GM12873 (cell line): ENCODE results near the gene MCAM.

ENCODE experiments used
- TF ChIP-seq, protein P1 (sequence below): IDR thresholded peaks from 2 replicates; pipeline ENCODE4 v1.5.1; 2012; ENCODE audit warnings: low read depth, mild to moderate bottlenecking, moderate library complexity, low read length, control low read depth; ENCODE audit not compliant: insufficient read depth; ENCODE audit errors: missing control alignments

MCAM gene

DNA sequence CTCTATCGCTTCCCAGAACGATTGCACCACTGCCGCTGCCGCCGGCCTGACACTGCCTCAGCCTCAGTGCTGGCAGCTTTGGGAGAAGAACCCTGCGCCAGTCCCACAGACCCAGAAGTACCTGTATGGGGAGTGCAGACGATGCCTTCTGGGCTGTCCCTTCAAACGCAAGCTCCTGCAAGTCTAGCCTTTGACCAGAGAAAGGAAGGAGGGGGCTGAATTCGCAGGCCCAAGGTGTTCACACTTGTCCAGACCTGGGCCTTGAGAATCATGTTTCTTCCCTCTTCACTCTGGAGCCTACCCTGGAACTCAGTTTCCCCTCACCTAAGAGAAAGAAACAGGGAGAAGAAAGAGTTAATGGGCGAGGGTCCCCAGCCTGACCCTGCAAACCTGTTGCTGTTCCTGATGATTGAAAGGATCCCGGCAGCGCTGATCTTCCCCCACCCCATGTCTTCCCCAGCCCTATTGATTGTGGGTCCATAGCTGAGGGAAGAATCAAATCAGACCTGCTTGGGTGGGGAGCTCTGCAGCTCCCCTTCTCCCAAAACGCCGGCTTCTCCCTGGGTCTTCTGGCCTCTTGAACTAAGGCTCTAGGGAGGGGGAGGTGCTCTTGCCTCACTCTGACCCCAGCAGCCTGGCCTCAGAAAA, 786 bp upstream of the MCAM start:
- TF ChIP-seq, protein P1, sequence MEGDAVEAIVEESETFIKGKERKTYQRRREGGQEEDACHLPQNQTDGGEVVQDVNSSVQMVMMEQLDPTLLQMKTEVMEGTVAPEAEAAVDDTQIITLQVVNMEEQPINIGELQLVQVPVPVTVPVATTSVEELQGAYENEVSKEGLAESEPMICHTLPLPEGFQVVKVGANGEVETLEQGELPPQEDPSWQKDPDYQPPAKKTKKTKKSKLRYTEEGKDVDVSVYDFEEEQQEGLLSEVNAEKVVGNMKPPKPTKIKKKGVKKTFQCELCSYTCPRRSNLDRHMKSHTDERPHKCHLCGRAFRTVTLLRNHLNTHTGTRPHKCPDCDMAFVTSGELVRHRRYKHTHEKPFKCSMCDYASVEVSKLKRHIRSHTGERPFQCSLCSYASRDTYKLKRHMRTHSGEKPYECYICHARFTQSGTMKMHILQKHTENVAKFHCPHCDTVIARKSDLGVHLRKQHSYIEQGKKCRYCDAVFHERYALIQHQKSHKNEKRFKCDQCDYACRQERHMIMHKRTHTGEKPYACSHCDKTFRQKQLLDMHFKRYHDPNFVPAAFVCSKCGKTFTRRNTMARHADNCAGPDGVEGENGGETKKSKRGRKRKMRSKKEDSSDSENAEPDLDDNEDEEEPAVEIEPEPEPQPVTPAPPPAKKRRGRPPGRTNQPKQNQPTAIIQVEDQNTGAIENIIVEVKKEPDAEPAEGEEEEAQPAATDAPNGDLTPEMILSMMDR: no peak

DNA sequence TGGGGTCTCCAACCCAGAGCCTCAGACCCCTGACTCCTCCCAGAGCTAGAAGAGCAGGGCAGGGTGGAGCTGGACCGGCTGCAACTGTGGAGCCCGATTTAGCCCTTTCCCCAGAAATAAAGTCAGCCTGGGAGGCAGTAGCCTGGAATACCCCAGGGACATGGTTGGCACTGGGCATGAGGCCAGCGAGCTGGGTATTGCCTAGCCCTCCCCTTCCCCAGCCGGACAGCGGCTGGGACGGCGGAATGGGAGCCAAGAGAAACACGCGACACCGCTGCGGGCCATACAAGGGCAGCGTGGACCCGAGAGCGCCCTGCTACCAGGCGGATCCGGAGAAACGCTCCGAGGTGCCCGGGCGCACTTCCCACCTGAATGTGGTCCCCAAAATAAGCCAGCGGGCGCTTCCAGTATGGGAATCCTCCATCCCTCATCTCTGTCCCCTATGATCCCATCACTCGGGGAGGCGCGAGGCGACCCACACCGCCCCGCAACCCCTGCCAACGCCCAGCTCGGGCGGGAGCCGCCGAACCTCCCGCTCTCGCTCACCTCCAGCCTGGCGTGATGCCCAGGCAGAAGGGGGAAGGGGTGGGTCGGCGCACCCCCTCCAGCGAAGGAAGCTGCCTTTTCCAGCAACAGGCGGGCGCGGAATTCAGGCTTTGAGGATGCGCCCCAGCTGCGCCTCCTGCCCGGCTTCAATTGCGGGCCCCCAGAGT, 758 bp downstream of the MCAM start:
- TF ChIP-seq, protein P1: no peak

DNA sequence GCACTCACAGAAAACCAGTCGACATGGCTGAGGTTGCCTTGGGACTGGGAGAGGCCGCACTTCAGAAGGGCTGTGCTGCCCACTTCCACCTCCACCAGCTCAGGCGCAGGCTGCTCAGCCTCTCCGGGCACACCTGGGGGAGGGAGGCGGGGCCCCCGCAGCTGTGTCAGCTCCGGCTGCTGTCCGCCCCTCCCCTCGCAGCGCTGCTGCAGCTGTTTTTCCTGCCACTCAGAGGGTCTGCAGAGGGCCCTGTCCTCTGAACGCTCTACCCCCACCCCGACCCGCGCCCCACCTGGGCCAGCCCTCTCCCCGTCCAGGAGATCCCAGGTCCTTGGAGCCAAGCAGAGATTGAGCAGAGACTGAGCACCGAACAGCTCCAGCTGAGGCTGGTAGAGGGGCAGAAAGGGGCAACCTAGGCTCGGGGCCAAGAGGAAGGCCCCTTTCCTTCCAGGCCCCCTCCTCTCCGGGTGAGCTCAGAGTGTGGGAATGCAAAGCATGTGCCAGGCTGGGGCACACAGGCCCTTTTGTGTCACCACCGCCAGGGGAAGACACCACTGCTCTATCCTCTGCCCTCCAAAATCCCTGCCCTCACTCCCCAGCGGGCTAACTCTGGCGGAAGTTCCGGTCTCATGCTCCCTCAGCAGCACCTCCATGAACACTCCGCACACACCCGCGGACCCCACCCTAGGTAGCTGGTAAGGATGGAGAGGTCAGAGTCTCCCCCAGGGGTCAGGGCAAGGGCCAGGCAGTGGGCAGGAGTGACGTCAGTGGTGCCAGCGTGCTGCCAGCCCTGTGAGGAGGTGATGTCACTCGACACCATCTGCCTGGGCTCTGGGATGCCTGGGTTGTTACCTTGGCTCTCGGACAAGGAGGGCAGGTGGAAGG, 1.6 kb downstream of the MCAM start:
- TF ChIP-seq, protein P1: peak; percentile 17

DNA sequence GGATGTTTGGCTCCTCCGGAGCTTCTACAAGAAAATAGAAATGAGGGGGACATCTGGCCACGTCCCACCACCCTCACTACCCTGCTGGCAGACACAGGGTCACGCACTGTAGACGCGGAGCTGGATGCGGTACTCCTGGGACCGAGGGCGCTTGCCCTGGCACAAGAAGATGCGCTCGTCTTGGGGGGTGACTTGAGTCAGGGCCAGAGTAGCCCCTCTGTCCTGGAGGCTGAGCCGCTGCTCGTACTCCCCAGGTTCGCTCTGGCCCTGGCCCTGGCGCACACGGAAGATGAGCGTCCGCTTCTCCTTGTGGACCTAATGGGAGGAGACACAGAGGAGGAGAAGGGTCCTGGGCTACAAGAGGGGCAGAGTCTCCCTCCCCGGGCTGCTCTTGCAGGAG, 2.2 kb downstream of the MCAM start:
- TF ChIP-seq, protein P1: no peak

DNA sequence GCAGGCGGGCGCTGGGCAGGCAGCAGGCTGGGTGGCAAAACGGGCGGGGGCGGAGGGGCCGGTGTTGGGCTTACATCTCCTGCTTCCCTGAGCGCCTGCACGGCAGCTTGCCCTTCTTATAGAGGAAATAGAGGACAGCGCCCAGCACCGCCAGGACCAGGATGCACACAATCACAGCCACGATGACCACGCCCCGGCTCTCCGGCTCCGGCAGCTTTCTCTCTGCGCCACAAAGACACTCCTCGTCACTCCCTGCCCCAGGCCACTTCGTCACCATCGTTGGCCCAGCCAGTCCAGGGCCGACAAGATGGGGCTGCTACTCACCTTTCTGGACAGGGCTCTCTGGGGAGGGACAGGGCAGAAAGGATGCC, 6.3 kb downstream of the MCAM start:
- TF ChIP-seq, protein P1: no peak

DNA sequence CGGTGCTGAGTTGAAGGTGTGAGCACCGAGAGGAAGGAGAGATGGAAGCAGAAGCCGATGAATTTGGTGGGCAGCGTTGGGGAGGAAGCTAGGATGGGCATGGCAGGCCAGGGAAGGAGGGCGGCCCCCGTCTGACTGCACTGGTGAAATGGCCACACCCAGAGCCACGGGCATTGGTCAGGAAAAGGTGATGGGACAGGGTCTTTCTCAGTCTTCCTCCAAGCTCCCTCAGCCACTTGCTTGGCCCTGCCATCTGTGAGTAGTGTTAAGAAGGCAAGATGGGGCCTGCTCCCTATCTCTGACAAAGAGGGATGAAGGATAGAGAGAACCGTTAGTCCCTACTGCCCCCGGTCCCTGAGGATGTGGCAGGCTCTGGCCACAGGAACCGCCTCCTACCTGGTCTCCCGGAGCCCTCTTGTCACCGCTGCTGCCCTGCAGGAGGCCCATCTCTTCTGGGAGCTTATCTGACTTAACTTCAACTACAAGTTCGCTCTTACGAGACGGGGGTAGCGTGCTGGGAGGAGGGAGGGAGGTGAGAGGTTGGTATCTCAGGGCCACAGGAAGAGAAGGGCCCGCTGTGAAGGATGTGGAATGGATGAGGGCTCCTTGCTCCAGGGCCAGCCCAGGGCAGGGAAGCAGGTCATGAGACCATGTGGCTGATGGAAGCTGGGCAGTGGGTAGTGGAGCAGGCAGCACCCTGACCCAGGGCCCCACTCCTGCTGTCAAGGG, 6.8 kb downstream of the MCAM start:
- TF ChIP-seq, protein P1: no peak

DNA sequence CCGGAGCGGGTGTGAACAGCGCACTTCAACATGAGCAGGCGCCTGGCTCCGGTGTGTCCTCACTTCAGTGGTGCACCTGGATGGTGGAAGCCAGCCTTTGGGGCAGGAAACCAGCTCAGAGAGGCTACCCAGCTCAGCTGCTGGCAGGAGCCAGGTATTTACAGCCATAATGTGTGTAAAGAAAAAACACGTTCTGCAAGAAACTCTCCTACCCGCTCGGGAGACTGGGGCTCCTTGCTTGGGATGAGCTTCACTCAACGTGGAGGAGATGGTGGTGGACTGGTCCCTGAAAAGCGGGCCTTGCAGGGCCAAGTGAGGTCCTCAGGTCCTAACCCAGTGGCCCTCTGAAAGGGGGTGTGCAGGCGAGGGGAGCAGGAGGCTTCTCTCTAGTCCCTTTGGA, 7.5 kb downstream of the MCAM start:
- TF ChIP-seq, protein P1: no peak
